Right cardiac atrium (tissue), 5 donors: ENCODE measurements around the gene CEP170B. TPM values are rescaled to one million over a fixed set of nuclear protein-coding genes. Genes with fewer than 3 reads are reported as not detected.

Source experiments
- ATAC-seq, 2 donors: fragments of 200-7000 bp; cut with Tn5 transposase; one replicate each; pipeline versions ENCODE4 v1.8.0 to v1.9.1; 2020; ENCODE audit warnings: moderate library complexity in 2 of 2, mild to moderate bottlenecking in 1 of 2
- DNase-seq, 3 donors: peaks; one replicate each; pipeline ENCODE4 v3.0.0-alpha.2; 2020
- H3K27ac ChIP-seq: one replicate; pipeline ENCODE4 v1.5.1; 2013; ENCODE audit warnings: mild to moderate bottlenecking, low read length, control low read depth, moderate library complexity
- H3K27me3 ChIP-seq: one replicate; pipeline ENCODE4 v1.6.1; 2013; ENCODE audit not compliant: control insufficient read depth, insufficient read depth
- H3K4me1 ChIP-seq: one replicate; pipeline ENCODE4 v1.6.1; 2013; ENCODE audit warnings: low read length; ENCODE audit not compliant: control insufficient read depth, insufficient read depth
- H3K4me3 ChIP-seq: one replicate; pipeline ENCODE4 v1.5.1; 2013; ENCODE audit warnings: low read length, control low read depth
- H3K9me3 ChIP-seq: one replicate; pipeline ENCODE4 v1.6.1; 2013; ENCODE audit warnings: low read length; ENCODE audit not compliant: control insufficient read depth
- WGBS: extraction: QIAGEN DNeasy Blood & Tissue Kit; methylation state at CpG from one replicate; pipeline ENCODE4 v1.1.7; 2013; 5-methylcytosine and 5-hydroxymethylcytosine counted together
- intact Hi-C, 4 donors: fragments of 100-400 bp; cut with DNase I; formaldehyde crosslinking; loops; one replicate each; pipeline versions ENCODE4 v1.11.0 to v1.14.0; 2022 to 2023
- polyA plus RNA-seq: library from polyadenylated mRNA; stranded (reverse); fragments of 200-250 nt; gene quantifications from one replicate; pipeline ENCODE4 v1.2.3, GENCODE V29; 2013
- total RNA-seq, 4 donors: library from RNA; stranded (reverse); fragmentation: NEBNext Ultra II Directional; extraction: Animal tissue kit (Norgen Biotek cat#: 25700); gene quantifications; one replicate each; pipeline ENCODE4 v1.2.1, GENCODE V29; 2021
- donor health status: healthy with polysubstance abuse.
- donor health status: DM: no; HTN: yes; CAD: no.
- donor health status: DM: no; HTN: no; CAD: no.
- donor health status: DM: no; HTN: yes; CAD: no; lungs with severe emphysema.
- donor health status: DM: yes; HTN: yes; CAD: no.

The CEP170B gene
- total and polyA plus RNA-seq, 5 donors = 8.4 to 19.1 (median 11.5) TPM

DNA sequence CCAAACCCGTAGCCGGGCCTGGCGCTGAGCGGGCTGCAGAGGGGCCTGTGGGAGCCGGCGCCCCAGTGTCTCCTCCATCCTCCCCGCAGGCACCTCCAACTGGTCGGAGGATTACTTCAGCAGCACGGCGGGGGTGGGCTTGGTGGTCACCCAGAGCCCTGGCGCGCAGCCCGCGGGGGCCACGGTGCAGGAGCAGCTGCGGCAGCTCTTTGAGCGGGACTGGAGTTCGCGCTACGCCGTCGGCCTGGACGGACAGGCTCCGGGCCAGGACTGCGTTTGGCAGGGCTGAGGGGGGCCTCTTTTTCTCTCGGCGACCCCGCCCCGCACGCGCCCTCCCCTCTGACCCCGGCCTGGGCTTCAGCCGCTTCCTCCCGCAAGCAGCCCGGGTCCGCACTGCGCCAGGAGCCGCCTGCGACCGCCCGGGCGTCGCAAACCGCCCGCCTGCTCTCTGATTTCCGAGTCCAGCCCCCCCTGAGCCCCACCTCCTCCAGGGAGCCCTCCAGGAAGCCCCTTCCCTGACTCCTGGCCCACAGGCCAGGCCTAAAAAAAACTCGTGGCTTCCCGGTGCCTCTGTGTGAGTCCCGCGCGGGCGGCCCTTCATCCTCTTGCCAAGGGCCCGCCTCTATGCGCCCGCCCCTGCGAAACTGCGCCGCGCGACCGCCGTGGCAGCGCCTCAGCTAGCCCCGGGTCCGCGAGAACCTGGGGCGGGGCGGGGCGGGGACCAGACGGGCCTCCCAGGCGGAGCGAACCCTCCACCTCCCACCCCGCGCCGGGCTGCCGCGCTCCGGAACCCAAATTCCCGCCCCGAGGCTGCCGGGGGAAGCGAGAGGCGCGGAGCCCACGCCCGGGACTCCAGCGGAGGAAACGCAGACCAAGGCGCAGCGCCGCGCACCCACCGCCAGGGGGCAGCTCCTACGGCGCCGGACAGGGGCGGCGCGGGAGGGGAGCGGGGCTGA, 67.9 kb downstream of the CEP170B start:
- DNase-seq (peak; percentile 91 to 97 (median 96)), ATAC-seq (peak; percentile 92)
- intact Hi-C loops = no loop called here
- Histone ChIP-seq H3K4me3 (peak overlapping the region; percentile 63), H3K27me3 (no peaks in the 10 kb centered on the region), H3K9me3 (no peaks in the 10 kb centered on the region), H3K27ac (no peak overlapping the region), H3K4me1 (no peaks in the 10 kb centered on the region)
- WGBS = 7% methylated on average over 100 of the region's 100 CpGs

DNA sequence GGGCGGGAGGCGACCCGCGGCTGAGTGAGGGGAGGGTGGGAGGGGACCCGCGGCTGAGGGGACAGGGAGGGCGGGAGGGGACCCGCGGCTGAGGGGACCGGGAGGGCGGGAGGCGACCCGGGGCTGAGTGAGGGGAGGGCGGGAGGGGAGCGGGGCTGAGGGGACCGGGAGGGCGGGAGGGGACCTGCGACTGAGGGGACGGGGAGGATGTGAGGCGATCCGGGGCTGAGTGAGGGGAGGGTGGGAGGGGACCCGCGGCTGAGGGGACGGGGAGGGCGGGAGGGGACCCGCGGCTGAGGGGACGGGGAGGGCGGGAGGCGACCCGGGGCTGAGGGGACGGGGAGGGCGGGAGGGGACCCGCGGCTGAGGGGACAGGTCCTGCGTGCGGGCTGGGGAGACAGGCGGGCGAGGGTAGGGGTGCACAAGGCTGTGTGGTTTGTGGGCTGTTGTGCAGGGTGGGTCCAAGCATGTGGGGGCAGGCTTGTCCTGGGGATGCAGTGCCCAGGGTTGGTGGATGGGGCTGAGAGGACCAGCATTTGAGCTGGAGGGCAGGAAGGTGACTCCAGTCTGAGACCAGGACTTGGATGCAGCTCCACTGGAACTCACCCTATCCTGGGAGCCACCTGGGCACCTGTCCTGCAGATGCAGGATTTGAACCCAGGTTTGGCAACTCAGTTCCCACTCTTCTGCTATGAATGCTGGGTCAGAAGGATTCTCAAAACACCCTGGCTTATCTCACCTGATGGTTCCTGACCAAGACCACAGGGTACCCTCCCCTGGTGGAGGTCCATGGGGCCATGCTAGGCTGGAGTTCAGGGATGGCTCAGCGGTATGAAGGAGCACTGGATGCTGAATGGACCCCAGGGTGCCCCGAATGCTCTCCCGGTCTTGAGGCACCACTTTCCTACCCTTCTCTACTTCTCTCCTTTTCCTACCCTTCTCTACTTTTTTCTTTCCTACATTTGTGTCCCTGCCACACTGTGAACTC, 69.0 kb downstream of the CEP170B start:
- H3K4me3 ChIP-seq = peak overlapping the region; percentile 63
- WGBS = 13% methylated on average over 40 of the region's 42 CpGs
- ATAC-seq = no peak
- no peaks in the 10 kb centered on the region for H3K9me3 ChIP-seq
- peak in 1 of 3 donors; percentile 37 for DNase-seq
- H3K27ac ChIP-seq = no peak overlapping the region
- no peaks in the 10 kb centered on the region for H3K27me3 ChIP-seq
- H3K4me1 ChIP-seq = no peaks in the 10 kb centered on the region
- intact Hi-C loops = no loop called here

DNA sequence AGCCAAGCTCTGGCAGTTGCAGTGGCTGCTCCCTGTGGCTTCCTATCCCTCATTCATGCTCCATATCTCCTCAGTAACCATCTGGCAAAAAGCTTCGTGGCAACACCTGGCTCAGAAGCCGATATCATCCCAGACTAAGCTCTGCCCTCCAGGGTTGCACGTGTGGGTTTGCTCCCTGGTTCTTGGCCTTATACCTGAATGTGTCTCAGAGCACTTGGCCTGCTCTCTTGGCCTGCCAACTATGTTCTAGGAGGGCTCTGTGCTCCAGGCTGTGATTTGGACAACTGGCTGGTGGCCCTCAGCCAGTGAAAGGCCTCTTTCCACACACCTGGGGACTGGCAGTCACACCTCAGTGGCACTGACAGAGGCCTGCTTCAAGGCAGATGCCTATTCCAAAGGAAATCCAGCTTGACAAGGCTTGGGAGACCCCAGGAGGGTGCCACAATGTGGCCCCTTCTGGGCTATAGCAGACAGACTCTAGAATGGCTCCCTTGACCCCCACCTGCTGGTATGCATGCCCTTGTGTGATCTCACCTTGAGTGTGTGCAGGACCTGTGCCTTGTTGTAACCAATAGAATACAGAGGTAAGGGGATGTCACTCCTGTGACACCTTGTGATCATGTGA, 70.1 kb downstream of the CEP170B start:
- Histone ChIP-seq H3K9me3 (no peaks in the 10 kb centered on the region), H3K4me3 (no peak overlapping the region), H3K27me3 (no peaks in the 10 kb centered on the region), H3K4me1 (no peaks in the 10 kb centered on the region), H3K27ac (no peak overlapping the region)
- intact Hi-C loops = no loop called here
- WGBS = 73% methylated on average over 3 of the region's 3 CpGs
- DNase-seq (no peak), ATAC-seq (no peak)

DNA sequence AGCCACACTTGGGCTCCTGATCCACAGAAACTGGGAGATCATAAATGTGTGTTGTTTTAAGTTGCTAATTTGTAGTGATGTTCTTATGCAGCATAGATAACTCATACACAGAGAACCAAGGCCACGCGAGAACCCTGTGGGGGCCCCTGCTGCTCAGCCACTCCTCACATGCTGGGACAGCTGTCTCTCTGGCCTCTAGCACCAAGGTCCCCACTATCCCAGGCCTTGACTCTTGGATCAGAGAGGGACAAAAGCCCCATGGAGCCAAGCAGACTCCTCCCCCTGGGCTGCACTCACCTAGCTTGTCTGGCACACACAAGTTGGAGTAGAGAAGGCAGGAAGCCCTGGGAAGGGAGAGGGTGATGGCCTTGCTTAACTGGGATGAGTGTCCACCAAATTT, 70.9 kb downstream of the CEP170B start:
- H3K4me3 ChIP-seq = no peak overlapping the region
- ATAC-seq = no peak
- H3K27ac ChIP-seq = no peak overlapping the region

DNA sequence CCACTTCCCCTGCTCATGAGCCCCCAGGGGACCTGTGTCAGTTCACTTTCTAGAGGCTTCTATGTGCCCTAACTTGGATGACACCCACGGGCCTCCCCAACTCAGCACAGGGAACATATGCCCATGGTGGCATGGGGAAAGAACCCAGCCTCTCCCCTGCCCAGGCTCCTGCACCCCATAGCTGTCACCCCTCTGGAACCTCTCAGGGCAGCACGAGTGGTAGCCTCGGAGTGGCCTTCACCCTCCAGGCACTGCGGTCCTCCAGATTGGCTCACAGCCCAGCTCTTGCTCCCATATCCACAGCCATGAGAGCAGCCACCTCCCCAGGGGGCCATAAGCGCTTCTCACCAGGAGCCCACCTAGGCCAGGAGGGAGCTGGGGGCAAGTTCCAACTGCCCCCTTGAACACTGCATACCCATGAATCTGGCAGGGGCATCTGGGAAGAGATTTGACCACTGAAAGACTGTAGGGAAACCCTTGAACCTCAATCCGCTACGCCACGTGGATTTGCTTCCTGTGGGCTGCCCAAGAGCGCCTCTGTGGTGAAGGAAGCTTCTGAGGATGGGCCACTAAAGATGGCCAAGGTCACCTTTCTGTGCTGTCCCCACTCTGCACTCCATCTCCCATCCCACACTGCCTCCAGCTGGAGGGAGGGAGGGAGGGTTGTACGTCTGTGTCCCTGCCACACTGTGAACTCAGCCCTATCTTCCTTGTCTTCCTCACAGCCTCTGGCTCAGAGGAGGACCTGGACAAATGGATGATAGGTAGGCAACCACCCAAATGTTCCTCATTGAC, 71.5 kb downstream of the CEP170B start:
- Histone ChIP-seq H3K4me1 (no peaks in the 10 kb centered on the region), H3K27me3 (no peaks in the 10 kb centered on the region), H3K27ac (no peak overlapping the region), H3K9me3 (no peaks in the 10 kb centered on the region), H3K4me3 (no peak overlapping the region)
- ATAC-seq (no peak), DNase-seq (peak in 1 of 3 donors; percentile 17)
- WGBS = 64% methylated on average over 10 of the region's 10 CpGs
- intact Hi-C loops = no loop called here

More for the DNA sequence above, 70.9 kb downstream of the CEP170B start:
- WGBS = 37% methylated on average over 2 of the region's 2 CpGs
- intact Hi-C loops = no loop called here
- Histone ChIP-seq H3K27me3 (no peaks in the 10 kb centered on the region), H3K4me1 (no peaks in the 10 kb centered on the region), H3K9me3 (no peaks in the 10 kb centered on the region)
- no peak for DNase-seq

DNA sequence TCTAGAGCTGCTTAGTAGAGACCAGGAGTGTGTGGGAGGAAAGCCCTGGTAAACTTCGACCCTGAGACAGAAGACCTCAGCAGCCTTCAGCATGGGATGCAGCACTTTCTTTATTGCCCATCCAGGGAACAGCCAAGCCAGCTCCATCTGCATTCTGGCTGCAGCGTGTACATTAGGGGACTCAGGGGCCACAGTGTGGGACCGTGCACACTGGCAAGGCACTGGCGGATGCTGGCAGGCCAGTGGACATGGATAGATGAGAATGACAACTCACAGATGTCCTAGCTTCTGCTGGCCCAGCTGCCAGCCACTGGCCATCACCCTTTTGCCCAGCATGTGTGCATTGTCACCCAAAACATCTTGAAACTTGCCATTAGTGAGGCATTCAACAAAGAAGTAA, 72.1 kb downstream of the CEP170B start:
- intact Hi-C loops = no loop called here
- H3K4me1 ChIP-seq = no peaks in the 10 kb centered on the region
- ATAC-seq = no peak
- no peaks in the 10 kb centered on the region for H3K27me3 ChIP-seq
- H3K4me3 ChIP-seq = no peak overlapping the region
- DNase-seq = peak in 1 of 3 donors; percentile 36
- no peak overlapping the region for H3K27ac ChIP-seq
- WGBS = 83% methylated on average over 4 of the region's 4 CpGs
- H3K9me3 ChIP-seq = no peaks in the 10 kb centered on the region

DNA sequence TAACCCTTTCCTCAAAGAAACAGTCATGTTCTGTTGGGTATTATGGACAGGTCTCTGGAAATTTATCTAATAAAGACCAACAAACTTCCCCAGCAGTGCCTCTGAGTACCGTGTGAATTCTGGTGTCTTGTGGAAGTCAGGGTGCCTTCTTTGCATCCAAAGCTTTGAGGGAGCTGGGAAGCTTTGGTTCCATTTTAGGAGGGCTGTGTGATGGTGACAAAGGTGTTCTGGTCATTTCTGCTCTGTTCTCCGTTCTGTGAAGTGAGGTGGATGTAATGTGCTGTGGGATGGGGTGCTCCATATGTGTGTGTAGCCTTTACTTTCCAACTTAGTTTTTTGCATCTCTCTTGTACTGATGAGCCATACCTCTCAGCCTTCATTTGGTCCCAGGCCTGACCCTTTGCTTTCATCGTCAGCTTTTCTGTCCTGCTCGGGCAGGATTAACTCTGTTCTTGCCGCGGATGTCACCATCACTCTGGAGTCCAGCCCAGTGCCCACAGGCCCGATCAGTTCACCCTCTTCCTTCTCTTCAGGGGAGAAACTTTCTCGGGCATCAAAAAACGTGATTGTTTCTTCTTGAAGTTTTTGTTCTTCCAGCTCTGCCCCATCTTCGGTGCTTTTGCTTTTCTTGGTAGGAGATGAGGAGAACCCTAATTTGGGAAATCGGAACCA, 72.8 kb downstream of the CEP170B start:
- no peaks in the 10 kb centered on the region for H3K9me3 ChIP-seq
- H3K4me1 ChIP-seq = no peaks in the 10 kb centered on the region
- WGBS = 73% methylated on average over 11 of the region's 11 CpGs
- ATAC-seq (no peak), DNase-seq (no peak)
- intact Hi-C loops = no loop called here
- H3K27me3 ChIP-seq = no peaks in the 10 kb centered on the region
- no peak overlapping the region for H3K27ac ChIP-seq
- no peak overlapping the region for H3K4me3 ChIP-seq

DNA sequence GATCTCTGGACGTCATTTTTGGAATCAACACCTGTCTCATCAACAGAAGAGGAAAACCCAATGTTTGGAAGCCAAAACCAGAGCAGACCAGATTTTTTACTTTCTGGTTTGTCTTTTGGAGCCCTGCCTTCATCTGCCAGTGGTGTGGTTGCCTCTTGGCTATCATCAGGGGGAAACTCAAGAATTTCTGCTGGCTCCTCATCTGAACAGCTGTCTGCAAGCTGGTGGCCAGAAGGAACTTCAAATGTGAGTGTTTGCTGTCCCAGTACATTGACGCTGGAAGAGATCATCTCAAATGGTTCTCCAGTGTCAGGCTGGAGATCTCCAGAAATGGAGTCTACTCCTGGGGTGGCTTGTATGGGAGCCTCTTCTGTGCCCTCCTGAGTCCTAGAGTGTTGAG, 73.4 kb downstream of the CEP170B start:
- no peak for DNase-seq
- intact Hi-C loops = no loop called here
- no peak overlapping the region for H3K4me3 ChIP-seq
- ATAC-seq = no peak
- H3K27me3 ChIP-seq = no peaks in the 10 kb centered on the region
- no peaks in the 10 kb centered on the region for H3K9me3 ChIP-seq
- H3K4me1 ChIP-seq = no peaks in the 10 kb centered on the region
- 59% methylated on average over 2 of the region's 2 CpGs for WGBS
- H3K27ac ChIP-seq = no peak overlapping the region

DNA sequence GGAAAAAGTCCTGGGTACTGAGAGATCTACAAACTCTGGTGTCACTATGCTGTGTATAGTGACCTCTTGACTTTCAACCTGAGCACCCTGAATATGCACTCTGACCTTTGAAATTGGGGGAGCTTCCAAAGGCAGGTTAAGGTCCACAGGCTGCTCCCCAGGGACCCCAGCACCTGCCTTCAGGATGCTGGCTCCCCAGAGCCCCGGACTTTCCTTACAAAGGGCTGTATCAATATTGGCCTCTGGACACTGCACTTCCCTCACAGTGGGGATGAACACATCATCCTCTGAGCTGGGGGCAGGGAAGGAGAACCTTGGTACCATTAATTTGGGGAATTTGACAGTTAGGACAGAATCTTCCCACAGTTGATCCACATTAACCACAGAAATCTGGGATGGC, 73.9 kb downstream of the CEP170B start:
- Histone ChIP-seq H3K9me3 (no peaks in the 10 kb centered on the region), H3K27me3 (no peaks in the 10 kb centered on the region), H3K27ac (no peak overlapping the region), H3K4me1 (no peaks in the 10 kb centered on the region), H3K4me3 (no peak overlapping the region)
- intact Hi-C loops = no loop called here
- 91% methylated on average over 1 of the region's 1 CpG for WGBS
- ATAC-seq = no peak
- DNase-seq = no peak
